GM12878 (cell line): ENCODE measurements around the gene SBNO1. TPM values are rescaled to one million over a fixed set of nuclear protein-coding genes. Genes with fewer than 3 reads are reported as not detected.
A peak's percentile ranks its signal among the peaks of the same experiment; 100 is the strongest.

Experiments used
- ATAC-seq: fragments of 200-7000 bp; cut with Tn5 transposase; 3 replicates; pipeline ENCODE4 v1.9.1; 2020; ENCODE audit warnings: mild to moderate bottlenecking, moderate library complexity
- BruUV-seq: library from RNA; stranded (reverse); fragments of 400-500 nt; replicated peaks from 2 replicates; lab custom pipeline; 2021; lab: Mats Ljungman, UMichigan
- CTCF ChIA-PET: fragments of 300-600 bp; sonication (Branson Sonifier 250); formaldehyde crosslinking; extraction: SDS; loops from one replicate; lab custom pipeline; 2021; ENCODE audit warnings: inconsistent platforms; lab: Yijun Ruan, JAX
- POLR2A ChIA-PET: fragments of 350-600 bp; formaldehyde crosslinking; extraction: SDS; loops from one replicate; lab custom pipeline; 2021; ENCODE audit warnings: inconsistent platforms; lab: Charles Lee
- RAD21 ChIA-PET: fragments of 300-600 bp; sonication (Branson Sonifier 250); formaldehyde crosslinking; loops from one replicate; lab custom pipeline; 2023; ENCODE audit warnings: antibody characterized with exemption; ENCODE audit not compliant: unreplicated experiment; lab: Charles Lee
- SMC1A ChIA-PET: fragments of 300-600 bp; sonication (Branson Sonifier 250); formaldehyde crosslinking; loops from one replicate; lab custom pipeline; 2023; ENCODE audit not compliant: unreplicated experiment, uncharacterized antibody; lab: Charles Lee
- DNase-seq: peaks from one replicate; pipeline ENCODE4 v3.0.0-alpha.2; 2011; ENCODE audit warnings: low read depth, low spot score
- FAIRE-seq: peaks from 3 replicates; lab custom pipeline; 2011; peaks lifted over from hg19 to GRCh38; lab: Jason Lieb, UNC
- H2AFZ ChIP-seq: 2 replicates; pipeline ENCODE4 v1.6.0; 2011; ENCODE audit warnings: low read depth, low read length, control low read depth; ENCODE audit not compliant: control insufficient read depth
- H3K27ac ChIP-seq: 2 replicates; pipeline ENCODE4 v1.5.1; 2011; ENCODE audit warnings: control low read depth; ENCODE audit not compliant: control insufficient read depth, insufficient read depth
- H3K27me3 ChIP-seq, 2 experiments: replicated peaks in 1 of 2; 2 replicates each; pipeline versions ENCODE4 v1.6.0 to v1.6.1; 2011; ENCODE audit warnings: low read length in 1 of 2; ENCODE audit not compliant: control insufficient read depth in 2 of 2, insufficient read depth in 2 of 2
- H3K36me3 ChIP-seq, 2 experiments: 2 replicates each; pipeline ENCODE4 v1.5.1; 2011; ENCODE audit warnings: low read length in 1 of 2; ENCODE audit not compliant: control insufficient read depth in 2 of 2, insufficient read depth in 2 of 2
- H3K4me1 ChIP-seq: 2 replicates; pipeline ENCODE4 v1.6.1; 2011; ENCODE audit warnings: mild to moderate bottlenecking, low read length, moderate library complexity, mixed read lengths; ENCODE audit not compliant: control insufficient read depth, insufficient read depth
- H3K4me2 ChIP-seq: 2 replicates; pipeline ENCODE4 v1.6.0; 2011; ENCODE audit warnings: control low read depth; ENCODE audit not compliant: control insufficient read depth, insufficient read depth
- H3K4me3 ChIP-seq: fragments of 200-600 bp; sonication (generic); 2 replicates; pipeline ENCODE4 v1.5.1; 2016
- H3K79me2 ChIP-seq: 2 replicates; pipeline ENCODE4 v1.6.0; 2011; ENCODE audit warnings: low read length; ENCODE audit not compliant: control insufficient read depth, insufficient read depth
- H3K9ac ChIP-seq: 2 replicates; pipeline ENCODE4 v1.8.0; 2011; ENCODE audit warnings: low read length, control low read depth, mixed read lengths; ENCODE audit not compliant: control insufficient read depth, insufficient read depth
- H3K9me3 ChIP-seq: replicated peaks from 3 replicates; pipeline ENCODE4 v1.5.1; 2011; ENCODE audit warnings: mild to moderate bottlenecking, low read length; ENCODE audit not compliant: control insufficient read depth, insufficient read depth
- H4K20me1 ChIP-seq: 2 replicates; pipeline ENCODE4 v1.6.0; 2011; ENCODE audit not compliant: control insufficient read depth, insufficient read depth
- BCLAF1 ChIP-seq: fragments of 450-650 bp; IDR thresholded peaks from 2 replicates; pipeline ENCODE4 v1.6.1; 2017; ENCODE audit warnings: antibody characterized with exemption, mild to moderate bottlenecking, moderate library complexity
- CBFB ChIP-seq: IDR thresholded peaks from 2 replicates; pipeline ENCODE4 v1.6.1; 2016; ENCODE audit warnings: antibody characterized with exemption, low read depth
- CREB1 ChIP-seq: IDR thresholded peaks from 2 replicates; pipeline ENCODE4 v1.6.1; 2012; ENCODE audit warnings: low read depth, mild to moderate bottlenecking, inconsistent platforms
- GABPA ChIP-seq: IDR thresholded peaks from 2 replicates; pipeline ENCODE4 v1.6.1; 2014; ENCODE audit warnings: antibody characterized with exemption, low read depth, mild to moderate bottlenecking, inconsistent platforms
- HDAC6 ChIP-seq: fragments of 200-600 bp; sonication (generic); IDR thresholded peaks from one replicate; pipeline ENCODE4 v1.8.0; 2017; ENCODE audit warnings: antibody characterized with exemption; ENCODE audit not compliant: unreplicated experiment
- HSF1 ChIP-seq: fragments of 150-350 bp; IDR thresholded peaks from 2 replicates; pipeline ENCODE4 v1.6.1; 2014; ENCODE audit warnings: mild to moderate bottlenecking, low read depth, low read length
- IKZF1 ChIP-seq: fragments of 450-650 bp; conservative IDR thresholded peaks from 2 replicates; pipeline ENCODE4 v1.6.1; 2017; ENCODE audit warnings: antibody characterized with exemption, mild to moderate bottlenecking
- IRF4 ChIP-seq: IDR thresholded peaks from 2 replicates; pipeline ENCODE4 v1.6.1; 2011; ENCODE audit warnings: low read depth, low read length
- IRF5 ChIP-seq: fragments of 450-650 bp; IDR thresholded peaks from 2 replicates; pipeline ENCODE4 v1.6.1; 2017; ENCODE audit warnings: borderline replicate concordance
- NFXL1 ChIP-seq: fragments of 450-650 bp; IDR thresholded peaks from 2 replicates; pipeline ENCODE4 v1.6.1; 2017; ENCODE audit warnings: antibody characterized with exemption, mild to moderate bottlenecking, borderline replicate concordance
- PML ChIP-seq: IDR thresholded peaks from 2 replicates; pipeline ENCODE4 v1.6.1; 2012; ENCODE audit warnings: low read length, inconsistent platforms
- RAD21 ChIP-seq: IDR thresholded peaks from 2 replicates; pipeline ENCODE4 v1.6.1; 2011; ENCODE audit warnings: mild to moderate bottlenecking, low read depth, low read length, moderate library complexity; ENCODE audit not compliant: insufficient read depth
- RELA ChIP-seq: fragments of 450-650 bp; IDR thresholded peaks from 2 replicates; pipeline ENCODE4 v1.8.0; 2014; ENCODE audit warnings: borderline replicate concordance; ENCODE audit not compliant: partially characterized antibody
- RUNX3 ChIP-seq: IDR thresholded peaks from 2 replicates; pipeline ENCODE4 v1.6.1; 2012; ENCODE audit warnings: low read length, inconsistent platforms
- SIX5 ChIP-seq: IDR thresholded peaks from 2 replicates; pipeline ENCODE4 v1.6.1; 2011; ENCODE audit warnings: mild to moderate bottlenecking, low read depth, low read length, moderate library complexity; ENCODE audit not compliant: severe bottlenecking
- SREBF2 ChIP-seq: IDR thresholded peaks from 2 replicates; pipeline ENCODE4 v1.6.1; 2012; ENCODE audit warnings: mild to moderate bottlenecking, low read length
- STAT1 ChIP-seq: fragments of 450-650 bp; conservative IDR thresholded peaks from 2 replicates; pipeline ENCODE4 v1.6.1; 2014; ENCODE audit warnings: antibody characterized with exemption, mild to moderate bottlenecking
- ZNF24 ChIP-seq: fragments of 450-650 bp; IDR thresholded peaks from 2 replicates; pipeline ENCODE4 v1.6.1; 2017; ENCODE audit warnings: antibody characterized with exemption, mild to moderate bottlenecking
- ZNF622 ChIP-seq: fragments of 450-650 bp; IDR thresholded peaks from 2 replicates; pipeline ENCODE4 v1.6.1; 2017; ENCODE audit warnings: mild to moderate bottlenecking, inconsistent platforms
- ZSCAN29 ChIP-seq: fragments of 450-650 bp; IDR thresholded peaks from 2 replicates; pipeline ENCODE4 v1.6.1; 2017; ENCODE audit warnings: mild to moderate bottlenecking, moderate library complexity
- WGBS: methylation state at CpG from one replicate; pipeline ENCODE4 v1.1.6; 2016; ENCODE audit warnings: low lambda C conversion rate; ENCODE audit not compliant: insufficient replicate concordance, insufficient coverage; ENCODE audit errors: missing lambda C conversion rate; 5-methylcytosine and 5-hydroxymethylcytosine counted together
- in situ Hi-C: fragments of 300-500 bp; cut with MboI; formaldehyde crosslinking; loops from 9 replicates; pipeline ENCODE4 v1.14.3; 2018; ENCODE audit warnings: mixed read lengths
- intact Hi-C: fragments of 100-400 bp; cut with micrococcal nuclease; formaldehyde crosslinking; loops from one replicate; pipeline ENCODE4 v1.14.2; 2022; ENCODE audit not compliant: unreplicated experiment
- polyA plus RNA-seq, 11 experiments: library from polyadenylated mRNA; depleted of rRNA in 4 of 11; unstranded in 6 of 11; stranded (reverse) in 5 of 11; fragments of >200 nt; fragmentation: Nextera tagmentation in 4 of 11; fragmentation: Illumina TruSeq in 1 of 11; extraction: Ambion mirVana in 4 of 11; extraction: Trizol in 1 of 11; gene quantifications; 1 replicate in 1 of 11; 2 replicates in 10 of 11; pipeline versions ENCODE4 v1.2.1 to v1.2.3, GENCODE V29; 2011 to 2016; ENCODE audit warnings: inconsistent platforms in 2 of 11, missing spikeins in 2 of 11, low read depth in 1 of 11
- total RNA-seq, 4 experiments: library from RNA; depleted of rRNA in 3 of 4; stranded (reverse); fragments of >200 nt in 3 of 4; fragmentation: Illumina TruSeq in 1 of 4; extraction: Trizol in 1 of 4; gene quantifications; 2 replicates each; pipeline versions ENCODE4 v1.2.1 to v1.2.3, GENCODE V29; 2013 to 2021

SBNO1 gene
- total and polyA plus RNA-seq, 10 of the 15 experiments (the other 5 are each of a cell fraction or from before 2014, with no cell fraction given) = 7.5 to 39.7 (median 20.9) TPM

- Histone ChIP-seq H3K27me3 (no peaks in the 10 kb centered on the region), H3K9me3 (no peaks in the 10 kb centered on the region), H3K4me1 (peaks cover 8% of the 10 kb centered on the region), H3K36me3 (no peaks in the 10 kb centered on the region), H3K79me2 (peaks cover 4% of the 10 kb centered on the region), H3K4me2 (peak overlapping the region; percentile 44; the same call in 1 of the 2 replicates), H3K4me3 (no peak overlapping the region), H3K27ac (0 out of 2 replicates have a peak overlapping the region, but pooled peaks have one; percentile 24), H3K9ac (no peak overlapping the region), H4K20me1 (no peaks in the 10 kb centered on the region), H2AFZ (peak overlapping the region; percentile 19; the same call in 1 of the 2 replicates)
- ChIA-PET POLR2A (interaction anchor here (0.6 to 1.0 kb wide), 2 partner anchors 15 to 217 kb away, joined by 4 to 7 read pairs; partner anchors contain the start of gene KMT5A), RAD21 (no interaction called here), CTCF (interaction anchor here (0.6 kb wide), 1 partner anchor 66 kb away, joined by 3 read pairs; no protein-coding TSS in a partner anchor), SMC1A (interaction anchor here (1.5 kb wide), 1 partner anchor 9 kb away, joined by 4 read pairs; no protein-coding TSS in a partner anchor)
- intact Hi-C loops = loop anchor here (5.0 kb wide), 1 partner anchor 1707 kb away; no protein-coding TSS in a partner anchor
- FAIRE-seq (no peak), ATAC-seq (no peak), DNase-seq (no peak)
- 60% methylated on average over 5 of the region's 5 CpGs for WGBS
- BruUV-seq = no TSS peak
- TF ChIP-seq RAD21 = no peak
- TF ChIP-seq HDAC6 = no peak
- no peak for TF ChIP-seq ZNF622
- TF ChIP-seq RUNX3 = no peak
- TF ChIP-seq STAT1 = no peak
- no peak for TF ChIP-seq NFXL1
- no peak for TF ChIP-seq CREB1
- TF ChIP-seq ZSCAN29 = no peak
- no peak for TF ChIP-seq RELA
- no peak for TF ChIP-seq IRF4
- no peak for TF ChIP-seq SIX5
- no peak for TF ChIP-seq BCLAF1
- no peak for TF ChIP-seq IRF5
- no peak for TF ChIP-seq PML
- no peak for TF ChIP-seq GABPA
- no peak for TF ChIP-seq ZNF24
- TF ChIP-seq HSF1 = no peak
- TF ChIP-seq SREBF2 = no peak
- TF ChIP-seq CBFB = no peak
- no peak for TF ChIP-seq IKZF1
- in situ Hi-C loops = no loop called here
Measured at GRCh38 chr12:123369229-123369628, 4.6 kb upstream of the SBNO1 start.
